Measurements from ENCODE around the gene SRPK3.

Gene SRPK3

DNA sequence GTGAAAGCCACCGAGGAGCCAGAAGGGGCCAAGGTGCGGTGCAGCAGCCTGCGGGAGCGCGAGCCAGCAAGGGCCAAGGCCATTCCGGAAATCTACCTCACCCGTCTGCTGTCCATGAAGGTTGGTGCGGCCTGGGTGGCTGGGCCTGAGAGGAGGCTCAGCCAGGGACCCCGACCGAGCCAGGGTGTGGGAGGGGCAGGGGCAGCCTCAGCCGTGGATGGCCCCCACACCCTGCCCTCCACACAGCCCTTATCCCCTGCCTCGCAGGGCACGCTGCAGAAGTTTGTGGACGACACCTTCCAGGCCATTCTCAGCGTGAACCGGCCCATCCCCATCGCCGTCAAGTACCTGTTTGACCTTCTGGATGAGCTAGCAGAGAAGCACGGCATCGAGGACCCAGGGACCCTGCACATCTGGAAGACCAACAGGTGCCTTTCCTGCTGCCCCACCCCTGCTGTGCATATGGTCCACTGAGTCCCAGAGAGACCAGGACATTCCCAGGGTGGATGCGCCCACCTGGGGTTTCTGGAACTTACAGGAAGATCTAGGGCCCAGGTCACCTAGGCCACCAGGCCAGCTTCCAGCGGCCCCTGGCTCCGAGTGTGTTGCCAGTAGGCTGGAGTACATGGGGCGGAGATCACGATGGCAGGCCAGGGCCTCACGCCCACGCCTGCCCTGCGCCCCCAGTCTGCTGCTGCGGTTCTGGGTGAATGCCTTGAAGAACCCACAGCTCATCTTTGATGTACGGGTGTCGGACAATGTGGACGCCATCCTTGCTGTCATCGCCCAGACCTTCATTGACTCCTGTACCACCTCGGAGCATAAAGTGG is 3.4 kb upstream of the SRPK3 start:
- peak; percentile 28 for DNase-seq (ENCODE audit: low spot score)
- Histone ChIP-seq H3K27ac (ENCODE audit: poor library complexity, severe bottlenecking) (no peak overlapping the region), H3K4me3 (ENCODE audit: severe bottlenecking) (no peak overlapping the region), H3K4me1 (ENCODE audit: insufficient read depth, poor library complexity, severe bottlenecking) (no peaks in the 10 kb centered on the region), H3K9me3 (ENCODE audit: severe bottlenecking) (no peaks in the 10 kb centered on the region), H3K36me3 (ENCODE audit: low read depth) (no peaks in the 10 kb centered on the region), H3K27me3 (ENCODE audit: insufficient read depth, poor library complexity, severe bottlenecking) (no peaks in the 10 kb centered on the region)
- no peak for ATAC-seq (ENCODE audit: low read depth)
- TF ChIP-seq, protein P1, sequence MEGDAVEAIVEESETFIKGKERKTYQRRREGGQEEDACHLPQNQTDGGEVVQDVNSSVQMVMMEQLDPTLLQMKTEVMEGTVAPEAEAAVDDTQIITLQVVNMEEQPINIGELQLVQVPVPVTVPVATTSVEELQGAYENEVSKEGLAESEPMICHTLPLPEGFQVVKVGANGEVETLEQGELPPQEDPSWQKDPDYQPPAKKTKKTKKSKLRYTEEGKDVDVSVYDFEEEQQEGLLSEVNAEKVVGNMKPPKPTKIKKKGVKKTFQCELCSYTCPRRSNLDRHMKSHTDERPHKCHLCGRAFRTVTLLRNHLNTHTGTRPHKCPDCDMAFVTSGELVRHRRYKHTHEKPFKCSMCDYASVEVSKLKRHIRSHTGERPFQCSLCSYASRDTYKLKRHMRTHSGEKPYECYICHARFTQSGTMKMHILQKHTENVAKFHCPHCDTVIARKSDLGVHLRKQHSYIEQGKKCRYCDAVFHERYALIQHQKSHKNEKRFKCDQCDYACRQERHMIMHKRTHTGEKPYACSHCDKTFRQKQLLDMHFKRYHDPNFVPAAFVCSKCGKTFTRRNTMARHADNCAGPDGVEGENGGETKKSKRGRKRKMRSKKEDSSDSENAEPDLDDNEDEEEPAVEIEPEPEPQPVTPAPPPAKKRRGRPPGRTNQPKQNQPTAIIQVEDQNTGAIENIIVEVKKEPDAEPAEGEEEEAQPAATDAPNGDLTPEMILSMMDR (IDR thresholded peaks at IDR 0.05; ENCODE audit: poor library complexity, severe bottlenecking): no peak

DNA sequence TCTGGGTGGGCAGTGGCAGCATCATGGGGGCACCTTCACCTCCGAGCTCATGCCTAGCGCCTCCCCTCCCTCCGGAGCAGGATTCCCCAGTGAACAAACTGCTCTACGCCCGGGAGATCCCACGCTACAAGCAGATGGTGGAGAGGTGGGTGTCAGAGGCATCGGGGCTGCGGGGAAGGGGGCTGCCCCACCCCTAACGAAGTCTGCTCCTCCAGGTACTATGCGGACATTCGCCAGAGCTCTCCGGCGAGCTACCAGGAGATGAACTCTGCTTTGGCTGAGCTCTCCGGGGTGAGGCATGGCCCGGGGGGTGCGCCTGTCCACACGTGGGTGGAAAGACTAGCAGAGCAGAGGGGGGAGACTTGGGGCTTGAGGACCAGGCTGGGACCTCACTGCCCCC is 2.7 kb upstream of the SRPK3 start:
- TF ChIP-seq, protein P1 (IDR thresholded peaks at IDR 0.05; ENCODE audit: poor library complexity, severe bottlenecking): no peak
- no peak overlapping the region for H3K4me3 ChIP-seq (ENCODE audit: severe bottlenecking)
- no peak for ATAC-seq (ENCODE audit: low read depth)
- H3K27ac ChIP-seq (ENCODE audit: poor library complexity, severe bottlenecking): no peak overlapping the region
- DNase-seq (ENCODE audit: low spot score): peak; percentile 10
- H3K27me3 ChIP-seq (ENCODE audit: insufficient read depth, poor library complexity, severe bottlenecking): no peaks in the 10 kb centered on the region
- no peaks in the 10 kb centered on the region for H3K4me1 ChIP-seq (ENCODE audit: insufficient read depth, poor library complexity, severe bottlenecking)
- no peaks in the 10 kb centered on the region for H3K9me3 ChIP-seq (ENCODE audit: severe bottlenecking)
- H3K36me3 ChIP-seq (ENCODE audit: low read depth): no peaks in the 10 kb centered on the region

DNA sequence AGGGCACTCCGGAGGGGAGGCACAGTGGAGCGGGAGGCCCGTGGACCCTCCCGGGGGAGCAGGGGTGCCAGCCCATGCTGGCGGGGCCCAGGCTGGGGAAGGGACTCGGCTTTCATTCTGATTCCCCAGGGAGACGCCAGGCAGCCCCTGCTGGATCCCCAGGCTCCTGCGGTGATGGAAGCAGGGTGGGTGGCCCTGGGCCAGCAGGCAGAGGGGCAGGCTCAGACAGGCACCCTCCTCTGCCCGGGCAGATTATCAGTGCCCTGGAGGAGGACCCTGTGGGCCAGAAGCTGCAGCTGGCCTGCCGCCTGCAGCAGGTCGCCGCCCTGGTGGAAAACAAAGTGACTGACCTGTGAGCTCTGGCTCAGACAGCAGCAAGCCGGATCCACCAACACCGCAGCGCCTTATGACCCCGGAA is 2.1 kb upstream of the SRPK3 start:
- no peak overlapping the region for H3K4me3 ChIP-seq (ENCODE audit: severe bottlenecking)
- ATAC-seq (ENCODE audit: low read depth): peak; percentile 25; the same call in 1 of the 3 replicates
- no peaks in the 10 kb centered on the region for H3K9me3 ChIP-seq (ENCODE audit: severe bottlenecking)
- no peaks in the 10 kb centered on the region for H3K27me3 ChIP-seq (ENCODE audit: insufficient read depth, poor library complexity, severe bottlenecking)
- no peak for DNase-seq (ENCODE audit: low spot score)
- no peaks in the 10 kb centered on the region for H3K36me3 ChIP-seq (ENCODE audit: low read depth)
- TF ChIP-seq, protein P1 (IDR thresholded peaks at IDR 0.05; ENCODE audit: poor library complexity, severe bottlenecking): no peak
- H3K4me1 ChIP-seq (ENCODE audit: insufficient read depth, poor library complexity, severe bottlenecking): no peaks in the 10 kb centered on the region
- H3K27ac ChIP-seq (ENCODE audit: poor library complexity, severe bottlenecking): no peak overlapping the region

DNA sequence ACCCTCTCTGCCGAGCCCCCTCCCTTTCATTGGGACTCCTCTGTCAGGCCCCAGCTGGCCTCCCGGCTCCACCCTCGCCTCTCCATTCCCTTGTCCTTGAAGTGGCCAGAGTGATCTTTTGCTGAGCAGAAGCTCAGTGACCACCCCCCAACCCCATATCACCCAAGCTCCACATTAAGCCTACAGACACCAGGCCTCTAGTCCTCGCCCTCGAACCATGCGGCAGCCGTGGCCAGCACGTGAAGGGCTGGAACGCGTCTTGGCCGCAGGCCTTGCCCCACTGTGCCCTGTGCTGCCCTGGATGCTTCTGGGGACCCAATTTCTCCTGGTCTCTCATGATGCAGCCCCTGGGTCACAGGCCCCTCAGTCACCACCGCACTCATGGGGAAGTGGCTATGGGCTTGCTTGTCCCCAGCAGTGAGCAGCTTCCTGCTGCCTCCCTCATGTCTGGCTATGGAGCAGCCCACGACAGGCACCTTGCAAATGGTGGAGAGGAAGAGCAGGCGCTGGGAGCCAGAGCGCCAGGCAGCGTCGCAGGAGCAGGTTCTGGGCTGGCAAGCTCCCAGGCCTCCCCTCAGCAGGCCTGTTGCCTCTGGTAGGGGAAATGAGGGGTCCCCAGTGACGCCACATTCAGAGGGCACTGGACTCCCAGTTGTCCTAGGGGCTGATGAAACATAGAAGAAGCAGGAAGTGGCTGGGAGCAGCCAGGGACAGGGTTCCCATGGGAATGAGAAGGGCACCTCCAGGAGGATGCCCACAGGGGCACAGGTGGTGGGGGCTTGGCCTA is 757 bp upstream of the SRPK3 start:
- Histone ChIP-seq H3K9me3 (ENCODE audit: severe bottlenecking) (no peaks in the 10 kb centered on the region), H3K4me1 (ENCODE audit: insufficient read depth, poor library complexity, severe bottlenecking) (no peaks in the 10 kb centered on the region), H3K36me3 (ENCODE audit: low read depth) (no peaks in the 10 kb centered on the region), H3K27ac (ENCODE audit: poor library complexity, severe bottlenecking) (no peak overlapping the region), H3K4me3 (ENCODE audit: severe bottlenecking) (no peak overlapping the region), H3K27me3 (ENCODE audit: insufficient read depth, poor library complexity, severe bottlenecking) (no peaks in the 10 kb centered on the region)
- TF ChIP-seq, protein P1 (IDR thresholded peaks at IDR 0.05; ENCODE audit: poor library complexity, severe bottlenecking): no peak
- ATAC-seq (ENCODE audit: low read depth) (no peak; the same call in 2 of the 3 replicates), DNase-seq (ENCODE audit: low spot score) (no peak)

Measured in RWPE2 (cell line).